ENCODE results near the gene SKOR1.

The SKOR1 gene

DNA sequence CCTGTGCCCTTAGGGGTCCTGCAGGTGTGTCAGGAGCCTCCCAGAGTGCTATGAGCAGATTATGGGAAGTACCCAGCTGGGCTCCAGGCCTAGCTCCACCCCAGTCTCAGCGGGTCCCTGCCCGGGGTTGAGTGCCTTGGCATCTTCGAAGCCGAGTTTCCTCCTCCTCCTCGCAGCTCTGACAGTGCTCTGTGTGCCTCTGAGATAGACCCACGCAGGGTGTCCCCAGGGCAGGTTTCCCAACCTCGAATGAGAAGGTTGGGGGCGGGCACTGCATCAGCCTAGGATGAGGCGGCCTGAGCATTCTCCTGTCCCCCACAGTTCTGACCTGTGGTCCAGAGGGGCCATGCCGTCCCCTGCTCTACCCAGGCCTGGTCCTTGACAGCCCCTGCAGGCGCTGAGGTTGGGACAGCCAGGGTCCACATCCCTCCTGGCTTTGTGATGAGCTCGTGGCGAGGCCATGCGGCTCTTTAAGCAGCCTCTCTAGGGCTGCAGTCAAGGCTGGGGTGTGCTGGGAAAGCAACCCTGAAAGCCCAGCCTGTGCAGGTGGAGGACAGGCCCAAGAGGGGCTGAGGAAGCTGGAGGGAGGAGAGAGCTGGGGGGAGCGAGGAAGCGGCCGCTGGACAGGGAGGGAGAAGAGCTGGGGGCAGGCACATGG is 20.2 kb upstream of the SKOR1 start:
- Histone ChIP-seq H3K36me3 (ENCODE audit: insufficient read depth, low read length) (no peaks in the 10 kb centered on the region), H3K9me3 (ENCODE audit: control insufficient read depth, insufficient read depth, low read length) (no peaks in the 10 kb centered on the region), H3K4me1 (ENCODE audit: insufficient read depth, low read length) (peaks cover 29% of the 10 kb centered on the region), H3K9ac (ENCODE audit: low read depth, low read length) (no peak overlapping the region)

- H3K9ac ChIP-seq (ENCODE audit: low read depth, low read length): no peak overlapping the region
- H3K9me3 ChIP-seq (ENCODE audit: control insufficient read depth, insufficient read depth, low read length): no peaks in the 10 kb centered on the region
- H3K4me1 ChIP-seq (ENCODE audit: insufficient read depth, low read length): peaks cover 29% of the 10 kb centered on the region
- H3K36me3 ChIP-seq (ENCODE audit: insufficient read depth, low read length): no peaks in the 10 kb centered on the region
These were observed 19.4 kb upstream of the SKOR1 start for GRCh38 chr15:67805666-67806516.

- Histone ChIP-seq H3K9ac (ENCODE audit: low read depth, low read length) (no peak overlapping the region), H3K36me3 (ENCODE audit: insufficient read depth, low read length) (no peaks in the 10 kb centered on the region), H3K4me1 (ENCODE audit: insufficient read depth, low read length) (peaks cover 29% of the 10 kb centered on the region), H3K9me3 (ENCODE audit: control insufficient read depth, insufficient read depth, low read length) (no peaks in the 10 kb centered on the region)
These were observed 18.8 kb upstream of the SKOR1 start for GRCh38 chr15:67806536-67806935.

GRCh38 chr15:67807141-67807540 is 18.2 kb upstream of the SKOR1 start:
- peaks cover 29% of the 10 kb centered on the region for H3K4me1 ChIP-seq (ENCODE audit: insufficient read depth, low read length)
- H3K9ac ChIP-seq (ENCODE audit: low read depth, low read length): no peak overlapping the region
- no peaks in the 10 kb centered on the region for H3K36me3 ChIP-seq (ENCODE audit: insufficient read depth, low read length)
- H3K9me3 ChIP-seq (ENCODE audit: control insufficient read depth, insufficient read depth, low read length): no peaks in the 10 kb centered on the region

- H3K9me3 ChIP-seq (ENCODE audit: control insufficient read depth, insufficient read depth, low read length): no peaks in the 10 kb centered on the region
- H3K36me3 ChIP-seq (ENCODE audit: insufficient read depth, low read length): no peaks in the 10 kb centered on the region
- H3K9ac ChIP-seq (ENCODE audit: low read depth, low read length): no peak overlapping the region
- H3K4me1 ChIP-seq (ENCODE audit: insufficient read depth, low read length): peaks cover 29% of the 10 kb centered on the region
These were observed 17.5 kb upstream of the SKOR1 start for GRCh38 chr15:67807836-67808235.

DNA sequence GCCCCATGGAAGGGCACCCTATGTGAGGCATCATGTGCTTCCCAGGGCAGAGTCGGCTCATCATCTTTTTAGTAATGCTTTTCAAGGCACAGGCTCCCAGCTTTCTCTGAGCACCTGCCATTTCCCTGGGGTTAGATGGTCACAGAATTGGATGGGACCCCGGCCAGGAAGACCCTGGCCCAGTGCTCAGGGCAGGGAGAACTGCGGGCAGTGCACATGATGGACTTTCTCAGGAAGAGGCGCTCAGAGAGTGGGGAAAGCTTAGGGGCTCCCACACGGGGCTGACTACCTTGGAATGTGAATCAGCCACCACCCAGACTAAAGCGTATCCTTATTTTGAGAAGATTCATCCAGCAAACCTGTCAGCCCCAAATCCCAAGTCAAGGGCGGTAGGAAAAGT is 16.5 kb upstream of the SKOR1 start:
- no peaks in the 10 kb centered on the region for H3K36me3 ChIP-seq (ENCODE audit: insufficient read depth, low read length)
- H3K9me3 ChIP-seq (ENCODE audit: control insufficient read depth, insufficient read depth, low read length): no peaks in the 10 kb centered on the region
- H3K4me1 ChIP-seq (ENCODE audit: insufficient read depth, low read length): peaks cover 25% of the 10 kb centered on the region
- no peak overlapping the region for H3K9ac ChIP-seq (ENCODE audit: low read depth, low read length)

GRCh38 chr15:67809441-67809840 is 15.9 kb upstream of the SKOR1 start:
- no peaks in the 10 kb centered on the region for H3K9me3 ChIP-seq (ENCODE audit: control insufficient read depth, insufficient read depth, low read length)
- no peaks in the 10 kb centered on the region for H3K36me3 ChIP-seq (ENCODE audit: insufficient read depth, low read length)
- peaks cover 19% of the 10 kb centered on the region for H3K4me1 ChIP-seq (ENCODE audit: insufficient read depth, low read length)
- H3K9ac ChIP-seq (ENCODE audit: low read depth, low read length): no peak overlapping the region

GRCh38 chr15:67809866-67810265 is 15.4 kb upstream of the SKOR1 start:
- peaks cover 14% of the 10 kb centered on the region for H3K4me1 ChIP-seq (ENCODE audit: insufficient read depth, low read length)
- H3K9me3 ChIP-seq (ENCODE audit: control insufficient read depth, insufficient read depth, low read length): no peaks in the 10 kb centered on the region
- H3K9ac ChIP-seq (ENCODE audit: low read depth, low read length): no peak overlapping the region
- H3K36me3 ChIP-seq (ENCODE audit: insufficient read depth, low read length): no peaks in the 10 kb centered on the region

- Histone ChIP-seq H3K9ac (ENCODE audit: low read depth, low read length) (no peak overlapping the region), H3K4me1 (ENCODE audit: insufficient read depth, low read length) (no peaks in the 10 kb centered on the region), H3K9me3 (ENCODE audit: control insufficient read depth, insufficient read depth, low read length) (peaks cover 2% of the 10 kb centered on the region; the same call in 1 of the 2 replicates), H3K36me3 (ENCODE audit: insufficient read depth, low read length) (no peaks in the 10 kb centered on the region)
These were observed 13.1 kb upstream of the SKOR1 start for GRCh38 chr15:67812241-67812644.

GRCh38 chr15:67813104-67813634 is 12.1 kb upstream of the SKOR1 start:
- Histone ChIP-seq H3K4me1 (ENCODE audit: insufficient read depth, low read length) (no peaks in the 10 kb centered on the region), H3K9ac (ENCODE audit: low read depth, low read length) (no peak overlapping the region), H3K9me3 (ENCODE audit: control insufficient read depth, insufficient read depth, low read length) (peaks cover 2% of the 10 kb centered on the region; the same call in 1 of the 2 replicates), H3K36me3 (ENCODE audit: insufficient read depth, low read length) (no peaks in the 10 kb centered on the region)

DNA sequence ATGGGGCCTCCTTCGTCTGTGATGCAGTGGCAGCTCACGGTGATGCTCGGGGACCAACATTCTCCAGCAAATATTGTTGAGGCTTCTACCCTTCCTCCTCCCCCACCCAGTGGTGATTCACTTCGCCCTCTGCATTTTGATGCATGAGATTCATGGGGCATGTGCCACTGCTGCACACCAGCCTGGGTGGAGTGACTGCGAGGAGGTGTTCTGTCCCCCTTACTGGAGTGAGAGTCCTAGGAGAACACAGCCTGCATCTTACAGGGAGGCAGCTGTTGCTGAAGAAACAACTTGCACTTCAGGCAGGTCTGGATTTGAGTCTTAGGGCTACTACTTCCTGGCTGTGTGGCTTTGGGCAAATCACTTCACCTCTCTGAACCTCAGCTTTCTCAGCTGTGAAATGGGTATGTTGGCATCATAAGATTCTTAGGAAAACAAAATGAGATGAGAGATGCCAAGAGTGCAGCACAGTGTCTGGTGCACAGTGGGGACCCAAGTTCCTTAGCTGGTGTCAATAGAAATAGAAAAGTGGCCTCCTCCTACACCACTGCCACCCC is 10.2 kb upstream of the SKOR1 start:
- Histone ChIP-seq H3K9ac (ENCODE audit: low read depth, low read length) (no peak overlapping the region), H3K4me1 (ENCODE audit: insufficient read depth, low read length) (no peaks in the 10 kb centered on the region), H3K36me3 (ENCODE audit: insufficient read depth, low read length) (no peaks in the 10 kb centered on the region), H3K9me3 (ENCODE audit: control insufficient read depth, insufficient read depth, low read length) (peaks cover 2% of the 10 kb centered on the region; the same call in 1 of the 2 replicates)

GRCh38 chr15:67816668-67817067 is 8.6 kb upstream of the SKOR1 start:
- H3K4me1 ChIP-seq (ENCODE audit: insufficient read depth, low read length): no peaks in the 10 kb centered on the region; the same call in 1 of the 2 replicates
- H3K36me3 ChIP-seq (ENCODE audit: insufficient read depth, low read length): no peaks in the 10 kb centered on the region
- H3K9ac ChIP-seq (ENCODE audit: low read depth, low read length): no peak overlapping the region
- peaks cover 2% of the 10 kb centered on the region; the same call in 1 of the 2 replicates for H3K9me3 ChIP-seq (ENCODE audit: control insufficient read depth, insufficient read depth, low read length)

- no peaks in the 10 kb centered on the region for H3K36me3 ChIP-seq (ENCODE audit: insufficient read depth, low read length)
- no peaks in the 10 kb centered on the region; the same call in 1 of the 2 replicates for H3K4me1 ChIP-seq (ENCODE audit: insufficient read depth, low read length)
- H3K9ac ChIP-seq (ENCODE audit: low read depth, low read length): no peak overlapping the region
- H3K9me3 ChIP-seq (ENCODE audit: control insufficient read depth, insufficient read depth, low read length): peaks cover 2% of the 10 kb centered on the region; the same call in 1 of the 2 replicates
These were observed 6.8 kb upstream of the SKOR1 start for GRCh38 chr15:67818464-67818863.

DNA sequence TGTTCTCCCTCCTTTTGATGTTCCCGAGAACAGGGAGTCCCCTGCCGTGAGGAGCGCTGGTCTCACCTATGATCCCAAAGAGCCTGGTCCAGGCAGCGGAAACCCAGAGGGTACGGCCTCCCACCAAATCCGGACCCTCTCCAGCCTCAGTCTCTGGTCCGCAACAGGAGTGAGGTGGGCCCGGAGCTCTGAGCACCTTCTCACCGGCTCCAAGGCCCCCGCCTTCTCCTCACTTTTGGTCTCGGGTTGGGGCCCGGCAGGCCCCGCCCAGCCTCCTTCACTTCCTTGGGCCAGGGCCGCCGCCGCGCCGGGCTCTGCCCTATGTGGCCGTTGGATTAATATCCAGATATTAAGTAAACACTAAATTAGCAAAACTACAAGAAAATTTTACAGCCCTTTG is 5.7 kb upstream of the SKOR1 start:
- peaks cover 2% of the 10 kb centered on the region; the same call in 1 of the 2 replicates for H3K9me3 ChIP-seq (ENCODE audit: control insufficient read depth, insufficient read depth, low read length)
- H3K9ac ChIP-seq (ENCODE audit: low read depth, low read length): no peak overlapping the region
- H3K4me1 ChIP-seq (ENCODE audit: insufficient read depth, low read length): no peaks in the 10 kb centered on the region; the same call in 1 of the 2 replicates
- H3K36me3 ChIP-seq (ENCODE audit: insufficient read depth, low read length): no peaks in the 10 kb centered on the region

Data from ES-I3 (cell line).